Fibroblast of lung (primary cell): Measurements from ENCODE around the gene VRK1. TPM values are rescaled to one million over a fixed set of nuclear protein-coding genes. Genes with fewer than 3 reads are reported as not detected.
A peak's percentile ranks its signal among the peaks of the same experiment; 100 is the strongest.

Experiments
- DNase-seq, 2 donors: peaks; one replicate each; pipeline versions ENCODE4 v3.0.0 to v3.0.0-alpha.2; 2010; ENCODE audit warnings: low read depth in 2 of 2
- H2AFZ ChIP-seq: 2 replicates; pipeline ENCODE4 v1.5.1; 2012; ENCODE audit warnings: low read length, control low read depth, inconsistent platforms
- H3K27ac ChIP-seq: 2 replicates; pipeline ENCODE4 v1.5.1; 2011; ENCODE audit warnings: low read length, control low read depth; ENCODE audit not compliant: insufficient read depth
- H3K27me3 ChIP-seq: 2 replicates; pipeline ENCODE4 v1.5.1; 2011; ENCODE audit warnings: mild to moderate bottlenecking, low read length; ENCODE audit not compliant: control insufficient read depth, insufficient read depth
- H3K36me3 ChIP-seq: 2 replicates; pipeline ENCODE4 v1.5.1; 2011; ENCODE audit warnings: low read length; ENCODE audit not compliant: control insufficient read depth, insufficient read depth
- H3K4me1 ChIP-seq: 2 replicates; pipeline ENCODE4 v1.5.1; 2011; ENCODE audit warnings: low read length; ENCODE audit not compliant: control insufficient read depth, insufficient read depth; ENCODE audit errors: extremely low read depth
- H3K4me2 ChIP-seq: 2 replicates; pipeline ENCODE4 v1.5.1; 2011; ENCODE audit warnings: low read length, control low read depth; ENCODE audit not compliant: insufficient read depth; ENCODE audit errors: extremely low read depth
- H3K4me3 ChIP-seq, 4 experiments: fragments of 200-600 bp in 1 of 4; sonication (generic) in 1 of 4; replicated peaks in 1 of 4; 2 replicates each; pipeline ENCODE4 v1.5.1; 2011 to 2016; ENCODE audit warnings: low read length in 4 of 4, low read depth in 3 of 4, mild to moderate bottlenecking in 3 of 4, control low read depth in 2 of 4, inconsistent platforms in 1 of 4, mixed read lengths in 1 of 4; ENCODE audit not compliant: insufficient read depth in 1 of 4; ENCODE audit errors: control extremely low read depth in 1 of 4
- H3K79me2 ChIP-seq: 2 replicates; pipeline ENCODE4 v1.5.1; 2012; ENCODE audit warnings: mild to moderate bottlenecking, low read length, inconsistent platforms; ENCODE audit not compliant: control insufficient read depth, insufficient read depth
- H3K9ac ChIP-seq: 2 replicates; pipeline ENCODE4 v1.5.1; 2011; ENCODE audit warnings: mild to moderate bottlenecking, low read length, control low read depth; ENCODE audit not compliant: insufficient read depth
- H3K9me3 ChIP-seq: 2 replicates; pipeline ENCODE4 v1.5.1; 2012; ENCODE audit warnings: low read depth, low read length; ENCODE audit not compliant: control insufficient read depth, insufficient read depth
- H4K20me1 ChIP-seq: 2 replicates; pipeline ENCODE4 v1.5.1; 2011; ENCODE audit warnings: low read length; ENCODE audit not compliant: control insufficient read depth, insufficient read depth; ENCODE audit errors: extremely low read depth
- EZH2 ChIP-seq: IDR thresholded peaks from 2 replicates; pipeline ENCODE4 v1.5.1; 2012; ENCODE audit warnings: low read length, control low read depth, mild to moderate bottlenecking; ENCODE audit errors: missing control alignments
- polyA plus RNA-seq, 2 donors: library from polyadenylated mRNA; depleted of rRNA in 1 of 2; stranded (reverse) in 1 of 2; unstranded in 1 of 2; fragments of >200 nt; gene quantifications; 2 replicates each; pipeline ENCODE4 v1.2.1, GENCODE V29; 2011 to 2012; ENCODE audit warnings: missing spikeins in 1 of 2
- total RNA-seq: library from RNA; depleted of rRNA; stranded (reverse); fragments of >200 nt; gene quantifications from 2 replicates; pipeline ENCODE4 v1.2.1, GENCODE V29; 2014
- TF ChIP-seq, protein P1 (sequence below), 2 donors: IDR thresholded peaks in 1 of 2; conservative IDR thresholded peaks in 1 of 2; 1 replicate in 1 of 2; 2 replicates in 1 of 2; pipeline ENCODE4 v1.5.1; 2011 to 2012; ENCODE audit warnings: low read length in 2 of 2, control low read depth in 1 of 2, inconsistent platforms in 1 of 2, low read depth in 1 of 2, mild to moderate bottlenecking in 1 of 2

VRK1 gene
- total and polyA plus RNA-seq, 2 donors (not counting 1 experiment from before 2014, with no cell fraction given): 11.5 to 24.9 TPM

DNA sequence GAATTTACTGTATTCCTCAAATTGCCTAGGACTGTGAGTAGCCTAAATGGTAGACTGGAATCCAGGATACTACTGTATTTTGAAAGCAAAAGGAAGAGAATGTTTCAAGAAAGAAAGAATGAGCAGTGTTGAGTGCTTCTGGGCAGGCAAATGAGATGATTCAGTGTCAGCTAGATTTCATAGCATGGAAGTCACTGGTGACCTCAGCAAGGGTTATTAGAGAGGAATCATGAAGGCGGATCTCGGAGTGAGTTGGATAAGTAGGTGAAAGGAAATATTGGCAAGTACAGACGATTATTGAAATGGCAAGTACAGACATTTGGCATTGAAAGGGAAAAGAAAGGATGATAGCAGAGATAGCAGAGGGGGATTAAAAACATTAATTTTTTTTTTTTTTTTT is 27.1 kb downstream of the VRK1 start:
- no peak overlapping the region for H3K27ac ChIP-seq
- H3K9ac ChIP-seq: no peak overlapping the region
- H2AFZ ChIP-seq: no peak overlapping the region
- DNase-seq: peak; percentile 76 to 83
- TF ChIP-seq, protein P1, sequence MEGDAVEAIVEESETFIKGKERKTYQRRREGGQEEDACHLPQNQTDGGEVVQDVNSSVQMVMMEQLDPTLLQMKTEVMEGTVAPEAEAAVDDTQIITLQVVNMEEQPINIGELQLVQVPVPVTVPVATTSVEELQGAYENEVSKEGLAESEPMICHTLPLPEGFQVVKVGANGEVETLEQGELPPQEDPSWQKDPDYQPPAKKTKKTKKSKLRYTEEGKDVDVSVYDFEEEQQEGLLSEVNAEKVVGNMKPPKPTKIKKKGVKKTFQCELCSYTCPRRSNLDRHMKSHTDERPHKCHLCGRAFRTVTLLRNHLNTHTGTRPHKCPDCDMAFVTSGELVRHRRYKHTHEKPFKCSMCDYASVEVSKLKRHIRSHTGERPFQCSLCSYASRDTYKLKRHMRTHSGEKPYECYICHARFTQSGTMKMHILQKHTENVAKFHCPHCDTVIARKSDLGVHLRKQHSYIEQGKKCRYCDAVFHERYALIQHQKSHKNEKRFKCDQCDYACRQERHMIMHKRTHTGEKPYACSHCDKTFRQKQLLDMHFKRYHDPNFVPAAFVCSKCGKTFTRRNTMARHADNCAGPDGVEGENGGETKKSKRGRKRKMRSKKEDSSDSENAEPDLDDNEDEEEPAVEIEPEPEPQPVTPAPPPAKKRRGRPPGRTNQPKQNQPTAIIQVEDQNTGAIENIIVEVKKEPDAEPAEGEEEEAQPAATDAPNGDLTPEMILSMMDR (conservative IDR thresholded peaks at IDR 0.05 in 1 of 2, IDR thresholded peaks at IDR 0.05 in 1 of 2; ENCODE audit: low read depth in 1 of 2, low read length in 2 of 2): no peak
- no peak for TF ChIP-seq EZH2
- H3K4me1 ChIP-seq: no peaks in the 10 kb centered on the region
- H3K27me3 ChIP-seq: no peaks in the 10 kb centered on the region
- H4K20me1 ChIP-seq: no peaks in the 10 kb centered on the region
- H3K9me3 ChIP-seq: no peaks in the 10 kb centered on the region
- H3K4me2 ChIP-seq: no peak overlapping the region
- no peaks in the 10 kb centered on the region for H3K36me3 ChIP-seq
- H3K4me3 ChIP-seq: peak overlapping the region in 1 of 4 experiments; percentile 22
- peaks cover 38% of the 10 kb centered on the region for H3K79me2 ChIP-seq

DNA sequence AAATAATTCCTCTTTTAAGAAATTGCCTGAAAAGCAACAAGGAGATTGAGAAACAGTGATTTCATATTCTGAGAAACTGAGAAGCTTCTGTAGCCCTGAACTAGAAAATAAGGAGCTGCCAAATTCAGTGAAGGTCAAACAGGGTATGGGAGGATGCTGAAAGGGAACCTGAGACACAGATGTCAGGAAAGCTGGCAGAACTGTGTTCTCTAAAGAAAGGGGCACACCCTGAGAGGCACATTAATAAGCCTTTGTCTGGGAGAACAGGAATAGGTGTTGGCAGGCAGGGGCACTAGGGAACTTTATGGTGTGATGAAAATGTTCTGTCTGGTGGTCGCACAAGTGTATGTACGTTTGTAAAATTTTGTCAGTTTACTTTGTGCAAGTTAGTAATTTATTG is 29.6 kb downstream of the VRK1 start:
- peak overlapping the region; percentile 22 for H2AFZ ChIP-seq
- no peaks in the 10 kb centered on the region for H3K36me3 ChIP-seq
- DNase-seq: no peak

DNA sequence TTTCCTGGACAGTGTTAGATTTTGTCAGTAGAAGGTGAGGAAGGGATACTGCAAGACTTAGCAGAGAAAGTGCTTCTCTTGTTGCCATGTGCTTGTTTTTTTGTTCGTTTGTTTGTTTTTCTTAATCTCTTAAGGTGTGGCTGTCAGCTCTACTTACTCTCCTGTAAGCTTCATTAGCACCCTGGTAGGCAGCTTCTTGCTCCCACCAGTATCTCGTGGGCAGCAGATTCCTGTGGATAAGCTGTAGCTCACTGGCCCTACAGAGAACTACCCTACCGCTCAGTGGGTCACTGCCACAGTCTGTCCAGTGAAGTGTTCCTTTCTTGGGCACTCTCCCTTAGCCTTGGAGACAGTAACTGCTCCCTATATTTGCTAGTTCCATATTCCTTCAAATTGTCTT is 30.1 kb downstream of the VRK1 start:
- H3K79me2 ChIP-seq: peaks cover 32% of the 10 kb centered on the region
- DNase-seq: peak in 1 of 2 donors; percentile 20
- H3K4me1 ChIP-seq: no peaks in the 10 kb centered on the region
- H2AFZ ChIP-seq: peak overlapping the region; percentile 1
- no peaks in the 10 kb centered on the region for H3K36me3 ChIP-seq
- H3K4me3 ChIP-seq: no peak overlapping the region
- H3K4me2 ChIP-seq: no peak overlapping the region
- H3K9ac ChIP-seq: no peak overlapping the region
- TF ChIP-seq EZH2: no peak
- TF ChIP-seq, protein P1 (conservative IDR thresholded peaks at IDR 0.05 in 1 of 2, IDR thresholded peaks at IDR 0.05 in 1 of 2; ENCODE audit: low read depth in 1 of 2, low read length in 2 of 2): no peak
- no peak overlapping the region for H3K27ac ChIP-seq
- no peaks in the 10 kb centered on the region for H3K27me3 ChIP-seq
- H4K20me1 ChIP-seq: no peaks in the 10 kb centered on the region
- no peaks in the 10 kb centered on the region for H3K9me3 ChIP-seq

More for the DNA sequence above, 29.6 kb downstream of the VRK1 start:
- Histone ChIP-seq H3K27ac (no peak overlapping the region), H3K4me3 (no peak overlapping the region), H3K79me2 (peaks cover 32% of the 10 kb centered on the region), H3K4me1 (no peaks in the 10 kb centered on the region), H4K20me1 (no peaks in the 10 kb centered on the region), H3K9ac (no peak overlapping the region), H3K27me3 (no peaks in the 10 kb centered on the region), H3K4me2 (no peak overlapping the region), H3K9me3 (no peaks in the 10 kb centered on the region)
- TF ChIP-seq, protein P1 (conservative IDR thresholded peaks at IDR 0.05 in 1 of 2, IDR thresholded peaks at IDR 0.05 in 1 of 2; ENCODE audit: low read depth in 1 of 2, low read length in 2 of 2): no peak
- TF ChIP-seq EZH2: no peak
